Hypothalamus (tissue), 51 donors: ENCODE measurements around the gene FMN1.

Experiments used
- DNase-seq, 51 donors: peaks; one replicate each; lab custom pipeline; 2025; lab: John Stamatoyannopoulos, UW

FMN1 gene

GRCh38 chr15:33157371-33158037 is 37.0 kb downstream of the FMN1 start:
- DNase-seq = no peak

DNA sequence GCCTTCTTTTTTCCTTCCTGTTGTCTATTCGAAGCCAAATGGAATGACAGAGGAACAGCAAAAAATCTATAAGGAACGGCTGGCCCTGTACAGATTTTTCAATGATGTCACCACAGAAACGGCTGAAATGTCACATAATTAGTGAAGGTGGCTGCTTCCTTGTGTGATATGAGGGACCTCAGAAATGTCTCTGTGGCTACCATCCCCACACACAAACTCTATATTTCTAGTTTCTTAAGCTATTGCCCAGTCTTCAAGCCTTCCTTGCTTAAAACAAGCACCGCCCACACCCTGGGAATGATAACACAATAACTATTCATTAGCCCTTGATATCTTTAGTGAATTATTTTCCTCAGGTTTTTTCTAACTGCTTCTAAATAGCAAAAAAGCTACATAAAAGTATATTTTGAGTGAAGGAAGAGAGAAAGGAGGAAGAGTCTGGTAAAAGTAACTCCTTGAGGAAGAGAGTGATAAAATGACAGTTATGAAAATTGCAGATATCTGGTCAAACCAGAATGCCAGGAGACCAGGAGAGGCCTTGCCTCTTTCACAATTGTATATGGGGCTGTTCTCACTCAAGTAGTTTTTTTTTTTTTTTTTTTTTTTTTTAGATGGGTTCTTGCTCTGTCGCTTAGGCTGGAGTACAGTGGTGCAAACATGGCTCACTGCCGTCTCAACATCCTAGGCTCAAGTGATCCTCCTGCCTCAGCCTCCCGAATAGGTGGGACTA is 38.7 kb downstream of the FMN1 start:
- DNase-seq = no peak

DNA sequence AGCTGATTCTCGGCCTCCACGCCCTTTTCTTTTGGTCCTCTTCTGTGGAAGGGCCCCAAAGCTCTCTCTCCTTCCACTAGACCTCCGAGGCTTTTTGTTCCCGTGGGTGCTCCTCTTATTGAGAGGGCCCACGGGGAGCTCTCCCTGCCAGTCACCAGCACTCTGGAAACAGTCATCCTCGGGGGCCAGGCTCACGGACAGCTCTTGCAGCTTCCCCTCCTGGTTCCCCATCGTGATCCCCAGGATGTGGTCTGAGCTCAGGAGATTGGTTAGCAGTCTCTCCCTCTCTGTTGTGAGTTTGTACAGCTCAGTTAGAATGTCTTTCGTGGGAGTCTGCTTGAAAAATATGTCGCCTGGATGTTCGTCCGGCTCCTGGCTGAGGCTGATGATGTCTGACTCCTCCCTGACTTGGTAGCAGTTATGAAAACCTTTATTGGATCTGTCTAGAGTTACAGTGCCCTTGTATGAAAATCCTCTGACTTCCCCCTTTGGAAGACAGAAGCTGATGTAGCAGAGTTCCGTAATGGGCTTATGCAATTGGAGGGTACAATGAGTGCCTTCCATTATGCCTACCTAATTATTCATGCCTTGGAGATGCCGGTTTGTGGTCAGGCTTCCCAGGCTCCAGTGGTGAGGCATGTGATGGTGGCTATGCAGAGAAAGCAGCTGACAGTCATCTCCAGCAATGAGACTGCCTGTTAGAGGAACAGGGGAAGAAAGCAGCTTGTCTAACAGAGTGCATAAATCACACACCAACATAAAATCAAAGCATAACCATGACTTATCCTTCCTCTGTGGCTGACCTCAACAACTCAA is 40.0 kb downstream of the FMN1 start:
- DNase-seq = peak in 22 of 51 donors; percentile 6 to 72 (median 25)

DNA sequence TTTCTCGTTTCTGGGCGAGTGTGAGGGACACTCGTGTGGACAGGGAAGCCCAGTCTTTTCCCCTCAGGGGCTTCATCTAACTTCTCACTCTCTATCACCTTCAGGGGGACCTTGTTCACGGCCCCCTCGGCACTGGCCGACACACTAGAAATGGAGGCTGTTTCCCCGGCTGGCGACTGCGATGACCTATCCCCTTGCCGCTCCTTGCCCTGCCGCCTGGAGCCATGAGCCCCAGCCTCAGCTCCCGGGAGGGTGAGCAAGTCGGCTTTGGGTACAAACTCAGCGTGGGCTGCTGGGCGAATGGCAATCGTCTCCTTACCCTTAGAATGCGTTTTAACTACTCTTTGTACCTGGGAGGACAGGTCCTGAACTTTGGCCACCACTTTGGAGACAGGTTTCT is 41.0 kb downstream of the FMN1 start:
- no peak for DNase-seq

DNA sequence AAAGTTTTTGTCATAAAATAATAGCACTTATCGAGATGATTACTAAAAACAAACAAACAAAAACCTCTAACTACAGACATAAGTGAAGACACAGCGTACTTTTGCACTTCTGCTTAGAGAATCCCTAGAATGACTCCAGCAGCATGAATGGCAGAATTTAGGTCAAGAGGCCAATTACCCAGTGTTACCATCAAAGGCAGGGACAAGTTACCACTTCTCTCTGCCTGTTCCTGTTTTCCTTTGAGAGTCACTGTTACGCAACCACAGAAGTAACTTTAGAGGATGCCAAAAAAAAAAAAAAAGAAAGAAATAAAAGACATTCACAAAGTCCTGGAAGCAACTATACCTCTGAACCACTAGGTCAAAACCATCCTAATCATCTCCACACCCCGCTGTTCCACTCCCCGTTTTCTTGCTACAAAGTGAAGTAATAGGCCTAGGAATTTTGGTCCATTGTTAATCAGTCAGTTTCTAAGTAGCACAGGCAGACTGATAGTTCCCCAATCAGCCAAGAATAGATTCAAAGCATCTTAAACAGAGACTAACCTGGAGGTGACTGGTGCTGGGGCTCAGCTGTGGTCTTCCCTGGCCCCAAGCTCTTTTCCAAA is 41.9 kb downstream of the FMN1 start:
- DNase-seq = peak in 1 of 51 donors; percentile 7

GRCh38 chr15:33150971-33151370 is 43.5 kb downstream of the FMN1 start:
- DNase-seq = no peak

- no peak for DNase-seq
Measured at GRCh38 chr15:33150431-33150941, 44.0 kb downstream of the FMN1 start.

- DNase-seq = no peak
Measured at GRCh38 chr15:33149919-33150318, 44.6 kb downstream of the FMN1 start.

- DNase-seq = no peak
Measured at GRCh38 chr15:33148129-33148751, 46.3 kb downstream of the FMN1 start.

- DNase-seq = no peak
Measured at GRCh38 chr15:33146051-33146450, 48.5 kb downstream of the FMN1 start.

DNA sequence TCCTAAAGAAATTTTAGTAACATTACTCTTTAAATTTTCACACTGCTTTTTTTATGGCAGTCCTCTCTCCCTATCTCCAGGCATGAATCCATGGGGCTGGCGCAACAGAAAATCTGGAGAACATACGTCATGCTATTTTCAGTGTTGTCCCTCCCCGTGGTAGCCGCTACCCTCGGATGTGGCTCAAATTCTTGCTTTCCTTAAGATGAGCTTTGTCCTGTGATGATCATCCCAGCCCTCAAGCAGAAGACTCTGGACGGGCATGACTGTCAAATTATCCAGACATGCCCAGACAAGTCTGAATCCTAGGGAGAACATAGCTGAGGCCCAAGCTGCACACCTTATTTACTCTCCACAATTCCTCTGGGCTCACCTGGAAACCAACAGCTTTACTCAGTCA is 49.1 kb downstream of the FMN1 start:
- no peak for DNase-seq

DNA sequence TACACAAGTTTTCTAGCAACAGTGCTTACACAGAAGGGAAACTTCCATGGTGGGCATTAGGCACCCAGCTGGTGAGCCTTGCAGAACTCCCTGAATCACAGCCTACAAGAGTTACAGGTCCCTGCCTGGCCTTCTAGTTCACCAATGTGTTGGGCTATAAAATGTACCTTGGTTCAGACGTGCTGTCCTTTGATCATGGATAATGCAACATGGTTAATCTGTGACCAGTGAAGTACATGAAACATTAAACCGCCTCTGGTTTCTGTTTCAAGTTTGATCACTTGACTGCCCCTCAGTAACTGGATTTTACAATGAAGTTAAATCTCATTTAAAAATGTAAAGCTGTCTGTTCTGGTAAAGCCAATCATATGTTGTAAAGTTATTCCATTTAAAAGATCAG is 51.8 kb downstream of the FMN1 start:
- DNase-seq = no peak

DNA sequence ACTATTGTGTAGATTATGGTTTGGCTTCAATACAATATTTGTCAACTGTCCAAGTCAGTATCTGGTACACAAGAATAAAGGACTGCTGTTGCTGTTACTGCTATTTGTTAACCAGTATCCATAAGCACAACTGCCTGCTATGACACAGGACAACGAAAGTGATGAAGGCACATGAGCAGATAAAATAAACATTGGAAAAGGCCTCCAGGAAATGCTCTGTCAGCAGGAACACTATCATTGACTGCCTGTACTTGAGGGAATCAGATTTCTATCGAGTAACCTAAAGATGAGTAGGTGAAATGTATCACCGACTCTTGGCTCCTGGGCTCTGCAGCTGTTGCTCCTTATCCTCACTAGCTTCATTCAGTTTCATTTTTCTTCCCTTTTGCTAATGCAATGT is 56.5 kb downstream of the FMN1 start:
- DNase-seq = no peak

DNA sequence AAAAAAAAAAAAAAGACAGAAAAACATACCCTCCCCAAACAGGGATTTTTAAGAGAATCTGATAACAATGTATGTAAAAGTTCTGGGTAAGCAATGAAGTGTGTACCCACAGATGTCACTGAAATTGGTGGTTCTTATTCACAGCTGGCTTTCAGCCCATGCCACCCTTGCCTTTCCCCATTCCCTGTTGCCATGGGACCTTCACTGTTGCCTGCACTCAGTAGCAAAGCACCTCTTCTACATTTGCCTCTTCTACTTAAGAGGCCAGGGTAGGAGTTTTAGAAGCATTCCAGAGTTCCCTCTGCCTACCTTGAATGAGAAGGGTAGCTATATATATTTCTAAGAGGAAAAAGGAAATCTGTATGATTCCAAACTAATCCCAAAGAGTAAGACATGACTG is 57.4 kb downstream of the FMN1 start:
- DNase-seq = no peak

DNA sequence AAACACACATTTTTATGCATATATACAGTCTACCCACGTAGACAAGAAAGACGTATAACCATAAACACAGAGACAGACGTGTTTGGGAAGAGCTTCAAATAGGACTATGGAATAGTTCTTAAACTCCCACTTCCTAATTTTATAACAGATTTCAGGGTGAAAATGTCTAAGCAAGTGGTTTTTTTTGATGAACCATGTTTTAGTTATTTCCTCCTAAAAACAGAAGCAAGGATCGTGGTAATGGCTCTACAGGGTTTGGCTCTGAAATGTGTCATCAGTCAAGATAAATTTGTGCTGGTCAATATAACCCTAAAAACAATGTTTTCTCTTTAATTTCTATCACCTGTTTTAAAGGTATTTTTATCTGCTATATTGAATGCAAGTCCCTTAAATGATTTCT is 58.2 kb downstream of the FMN1 start:
- no peak for DNase-seq

GRCh38 chr15:33135355-33135781 is 59.1 kb downstream of the FMN1 start:
- peak in 1 of 51 donors; percentile 13 for DNase-seq

GRCh38 chr15:33132722-33133345 is 61.7 kb downstream of the FMN1 start:
- DNase-seq = peak in 2 of 51 donors; percentile 11 to 13

- DNase-seq = no peak
Measured at GRCh38 chr15:33132233-33132580, 62.3 kb downstream of the FMN1 start.

- no peak for DNase-seq
Measured at GRCh38 chr15:33131552-33132232, 62.8 kb downstream of the FMN1 start.
